BJ (cell line): ENCODE measurements around the gene DNAH9. TPM values are rescaled to one million over a fixed set of nuclear protein-coding genes. Genes with fewer than 3 reads are reported as not detected.

Experiments
- CTCF ChIA-PET: fragments of 350-600 bp; formaldehyde crosslinking; extraction: SDS; loops from one replicate; lab custom pipeline; 2021; ENCODE audit warnings: antibody characterized with exemption, inconsistent platforms; lab: Yijun Ruan, JAX
- POLR2A ChIA-PET: fragments of 300-600 bp; sonication (Branson Sonifier 250); formaldehyde crosslinking; extraction: SDS; loops from one replicate; lab custom pipeline; 2021; ENCODE audit warnings: antibody characterized with exemption; lab: Charles Lee
- DNase-seq: peaks from one replicate; pipeline ENCODE4 v3.0.0-alpha.2; 2011; ENCODE audit warnings: low read depth
- H3K27me3 ChIP-seq: 2 replicates; pipeline ENCODE4 v1.6.0; 2011; ENCODE audit warnings: low read length; ENCODE audit not compliant: control insufficient read depth, insufficient read depth
- H3K36me3 ChIP-seq: 2 replicates; pipeline ENCODE4 v1.5.1; 2011; ENCODE audit warnings: low read length; ENCODE audit not compliant: control insufficient read depth, insufficient read depth
- H3K4me3 ChIP-seq: 2 replicates; pipeline ENCODE4 v1.5.1; 2011; ENCODE audit warnings: low read depth, mild to moderate bottlenecking, control low read depth, low read length
- CTCF ChIP-seq: IDR thresholded peaks from 2 replicates; pipeline ENCODE4 v1.5.1; 2011; ENCODE audit warnings: low read depth, mild to moderate bottlenecking, control low read depth, inconsistent platforms, low read length, moderate library complexity; ENCODE audit not compliant: insufficient read depth
- polyA plus RNA-seq: library from polyadenylated mRNA; depleted of rRNA; stranded (reverse); fragments of >200 nt; gene quantifications from 2 replicates; pipeline ENCODE4 v1.2.3, GENCODE V29; 2011

DNAH9 gene
- polyA plus RNA-seq, 1 experiment: not detected

- TF ChIP-seq CTCF: no peak
- POLR2A ChIA-PET: no interaction called here
- DNase-seq: no peak
- CTCF ChIA-PET: interaction anchor here (0.6 kb wide), 1 partner anchor 507 kb away, joined by 3 read pairs; no protein-coding TSS in a partner anchor
- Histone ChIP-seq H3K36me3 (no peaks in the 10 kb centered on the region), H3K27me3 (no peaks in the 10 kb centered on the region), H3K4me3 (no peak overlapping the region)
Observed at GRCh38 chr17:11601661-11602060, 3.4 kb downstream of the DNAH9 start.

- DNase-seq: no peak
- no peaks in the 10 kb centered on the region for H3K27me3 ChIP-seq
- no peak for TF ChIP-seq CTCF
- no peak overlapping the region for H3K4me3 ChIP-seq
- no peaks in the 10 kb centered on the region for H3K36me3 ChIP-seq
- ChIA-PET POLR2A (no interaction called here), CTCF (no interaction called here)
Observed at GRCh38 chr17:11608396-11608795, 10.1 kb downstream of the DNAH9 start.

- POLR2A ChIA-PET: no interaction called here
- DNase-seq: no peak
- TF ChIP-seq CTCF: no peak
Observed at GRCh38 chr17:11610999-11611566, 12.8 kb downstream of the DNAH9 start.

GRCh38 chr17:11612956-11613355 is 14.7 kb downstream of the DNAH9 start:
- CTCF ChIA-PET: no interaction called here
- DNase-seq: no peak
- H3K27me3 ChIP-seq: no peaks in the 10 kb centered on the region
- H3K36me3 ChIP-seq: no peaks in the 10 kb centered on the region
- H3K4me3 ChIP-seq: no peak overlapping the region
- POLR2A ChIA-PET: no interaction called here
- no peak for TF ChIP-seq CTCF

More at GRCh38 chr17:11610999-11611566, 12.8 kb downstream of the DNAH9 start:
- Histone ChIP-seq H3K36me3 (no peaks in the 10 kb centered on the region), H3K27me3 (no peaks in the 10 kb centered on the region), H3K4me3 (no peak overlapping the region)
- CTCF ChIA-PET: no interaction called here

- no peak overlapping the region for H3K4me3 ChIP-seq
- POLR2A ChIA-PET: no interaction called here
- CTCF ChIA-PET: no interaction called here
- no peaks in the 10 kb centered on the region for H3K36me3 ChIP-seq
- H3K27me3 ChIP-seq: no peaks in the 10 kb centered on the region
- no peak for TF ChIP-seq CTCF
- DNase-seq: no peak
Observed at GRCh38 chr17:11618861-11619566, 20.7 kb downstream of the DNAH9 start.
